HCT116 (cell line): ENCODE data around the gene IL32. TPM values are rescaled to one million over a fixed set of nuclear protein-coding genes. Genes with fewer than 3 reads are reported as not detected.

Source experiments
- ATAC-seq: fragments of 200-7000 bp; cut with Tn5 transposase; 2 replicates; pipeline ENCODE4 v1.9.1; 2020; ENCODE audit warnings: mild to moderate bottlenecking, moderate library complexity
- Bru-seq: library from RNA; stranded (reverse); fragments of 400-500 nt; gene quantifications from one replicate; lab custom pipeline; 2021; lab: Mats Ljungman, UMichigan
- BruChase-seq, 2 experiments: library from RNA; stranded (reverse); fragments of 400-500 nt; gene quantifications; one replicate each; lab custom pipeline; 2021; lab: Mats Ljungman, UMichigan
- BruUV-seq: library from RNA; stranded (reverse); fragments of 400-500 nt; replicated peaks from 2 replicates; lab custom pipeline; 2021; lab: Mats Ljungman, UMichigan
- CTCF ChIA-PET: fragments of 300-600 bp; sonication (Branson Sonifier 250); formaldehyde crosslinking; loops from one replicate; lab custom pipeline; 2021; ENCODE audit warnings: antibody characterized with exemption; lab: Charles Lee
- POLR2A ChIA-PET: fragments of 300-600, 350-600 bp; sonication (Branson Sonifier 250); formaldehyde crosslinking; loops from one replicate; lab custom pipeline; 2021; ENCODE audit warnings: antibody characterized with exemption; lab: Charles Lee
- RAD21 ChIA-PET, 2 experiments: fragments of 300-600 bp; sonication (Branson Sonifier 250); formaldehyde crosslinking; loops; one replicate each; lab custom pipeline; 2023; ENCODE audit warnings: low total read pairs in 2 of 2; ENCODE audit not compliant: uncharacterized antibody in 2 of 2, unreplicated experiment in 2 of 2, low non-redundant PET in 1 of 2; lab: Charles Lee
- DNase-seq: peaks from one replicate; pipeline ENCODE4 v3.0.0-alpha.2; 2010; ENCODE audit warnings: low read depth, low spot score
- H2AFZ ChIP-seq: fragments of 200-600 bp; shearing (Covaris generic), sonication (generic); 2 replicates; pipeline ENCODE4 v1.6.1; 2017; ENCODE audit warnings: low read depth, mixed run types, mixed read lengths, antibody characterized with exemption, low read length; ENCODE audit not compliant: poor library complexity, severe bottlenecking
- H3K27ac ChIP-seq: 2 replicates; pipeline ENCODE4 v1.5.1; 2012; ENCODE audit warnings: low read depth, low read length
- H3K27me3 ChIP-seq: fragments of 200-600 bp; sonication (generic); 2 replicates; pipeline ENCODE4 v1.6.1; 2016; ENCODE audit warnings: mixed run types, low read length, mixed read lengths; ENCODE audit not compliant: insufficient read depth
- H3K36me3 ChIP-seq, 2 experiments: fragments of 200-500 bp in 1 of 2; fragments of 200-600 bp in 1 of 2; sonication (Bioruptor generic) in 1 of 2; sonication (generic) in 1 of 2; 2 replicates each; pipeline versions ENCODE4 v1.5.1 to v1.6.1; 2014 to 2016; ENCODE audit warnings: low read length in 2 of 2, inconsistent platforms in 1 of 2, mixed read lengths in 1 of 2, mixed run types in 1 of 2; ENCODE audit not compliant: insufficient read depth in 2 of 2, control insufficient read depth in 1 of 2
- H3K4me1 ChIP-seq, 2 experiments: fragments of 200-600 bp in 1 of 2; sonication (generic) in 1 of 2; 2 replicates each; pipeline versions ENCODE4 v1.5.1 to v1.6.1; 2012 to 2017; ENCODE audit warnings: low read length in 2 of 2, inconsistent platforms in 1 of 2, mild to moderate bottlenecking in 1 of 2, mixed read lengths in 1 of 2, mixed run types in 1 of 2, moderate library complexity in 1 of 2; ENCODE audit not compliant: insufficient read depth in 2 of 2, control insufficient read depth in 1 of 2
- H3K4me2 ChIP-seq: fragments of 200-600 bp; sonication (generic); 2 replicates; pipeline ENCODE4 v1.6.1; 2017; ENCODE audit warnings: mixed run types, low read length, mixed read lengths
- H3K4me3 ChIP-seq, 2 experiments: fragments of 200-600 bp in 1 of 2; sonication (generic) in 1 of 2; replicated peaks in 1 of 2; 2 replicates each; pipeline ENCODE4 v1.5.1; 2011 to 2016; ENCODE audit warnings: low read length in 2 of 2, control low read depth in 1 of 2, low read depth in 1 of 2, mild to moderate bottlenecking in 1 of 2, mixed read lengths in 1 of 2, mixed run types in 1 of 2
- H3K79me2 ChIP-seq: fragments of 200-600 bp; sonication (generic); 2 replicates; pipeline ENCODE4 v1.6.1; 2017; ENCODE audit warnings: mild to moderate bottlenecking, mixed run types, low read length, moderate library complexity, mixed read lengths; ENCODE audit not compliant: insufficient read depth
- H3K9ac ChIP-seq: fragments of 200-600 bp; sonication (generic); 2 replicates; pipeline ENCODE4 v1.6.1; 2016; ENCODE audit warnings: low read length, mixed read lengths
- H3K9me2 ChIP-seq: fragments of 200-600 bp; sonication (generic), shearing (Covaris generic); 2 replicates; pipeline ENCODE4 v1.6.1; 2017; ENCODE audit warnings: mixed run types, mild to moderate bottlenecking, moderate library complexity; ENCODE audit not compliant: insufficient read depth
- H3K9me3 ChIP-seq, 2 experiments: fragments of 200-500 bp in 1 of 2; fragments of 200-600 bp in 1 of 2; sonication (Bioruptor generic) in 1 of 2; sonication (generic) in 1 of 2; 2 replicates each; pipeline ENCODE4 v1.6.1; 2014 to 2017; ENCODE audit warnings: low read length in 2 of 2, mixed read lengths in 2 of 2, inconsistent platforms in 1 of 2, low read depth in 1 of 2, mild to moderate bottlenecking in 1 of 2, mixed run types in 1 of 2, moderate library complexity in 1 of 2; ENCODE audit not compliant: control insufficient read depth in 1 of 2, insufficient read depth in 1 of 2
- H4K20me1 ChIP-seq: fragments of 200-600 bp; sonication (generic), shearing (Covaris generic); 2 replicates; pipeline ENCODE4 v1.6.1; 2017; ENCODE audit warnings: mixed run types, mild to moderate bottlenecking, moderate library complexity; ENCODE audit not compliant: insufficient read depth
- CEBPB ChIP-seq: IDR thresholded peaks from 2 replicates; pipeline ENCODE4 v1.6.1; 2012; ENCODE audit warnings: low read depth
- ELF1 ChIP-seq: IDR thresholded peaks from 2 replicates; pipeline ENCODE4 v1.6.1; 2012; ENCODE audit warnings: low read depth, borderline replicate concordance
- EZH2phosphoT487 ChIP-seq: fragments of 200-600 bp; IDR thresholded peaks from 2 replicates; pipeline ENCODE4 v1.6.1; 2018; ENCODE audit warnings: antibody characterized with exemption, borderline replicate concordance
- POLR2A ChIP-seq: IDR thresholded peaks from 2 replicates; pipeline ENCODE4 v1.7.0; 2011; ENCODE audit warnings: borderline replicate concordance; ENCODE audit not compliant: insufficient read depth, insufficient read length; ENCODE audit errors: extremely low read depth
- TCF7L2 ChIP-seq: IDR thresholded peaks from 2 replicates; pipeline ENCODE4 v1.7.0; 2011; ENCODE audit warnings: borderline replicate concordance, inconsistent platforms; ENCODE audit not compliant: insufficient read depth, insufficient read length; ENCODE audit errors: extremely low read depth
- ZFX ChIP-seq: fragments of 450-650 bp; IDR thresholded peaks from 2 replicates; pipeline ENCODE4 v1.6.1; 2017
- intact Hi-C: fragments of 100-400 bp; cut with micrococcal nuclease; formaldehyde crosslinking; loops from 2 replicates; pipeline ENCODE4 v1.10.0; 2022
- long read RNA-seq: library from polyadenylated mRNA; unstranded; transcript quantifications from one replicate; pipeline ENCODE4 v2.0.0, GENCODE V29; 2021; ENCODE audit not compliant: unreplicated experiment
- polyA plus RNA-seq: library from polyadenylated mRNA; unstranded; fragments of >200 nt; gene quantifications from 2 replicates; pipeline ENCODE4 v1.2.1, GENCODE V29; 2012; ENCODE audit warnings: missing spikeins
- total RNA-seq: library from RNA; stranded (reverse); gene quantifications from one replicate; pipeline ENCODE4 v1.2.1, GENCODE V29; 2021; ENCODE audit not compliant: unreplicated experiment
- TF ChIP-seq, protein P1 (sequence below), 3 experiments: fragments of 200-600 bp in 1 of 3; sonication (generic) in 1 of 3; IDR thresholded peaks in 2 of 3; conservative IDR thresholded peaks in 1 of 3; 2 replicates each; pipeline ENCODE4 v1.5.1; 2012 to 2017; ENCODE audit warnings: low read depth in 2 of 3, low read length in 2 of 3, antibody characterized with exemption in 1 of 3, borderline replicate concordance in 1 of 3, control low read depth in 1 of 3, mild to moderate bottlenecking in 1 of 3, mixed read lengths in 1 of 3, mixed run types in 1 of 3, moderate library complexity in 1 of 3; ENCODE audit not compliant: insufficient read depth in 1 of 3
- TF ChIP-seq, protein P2 (sequence below): IDR thresholded peaks from 2 replicates; pipeline ENCODE4 v1.6.1; 2012; ENCODE audit warnings: low read depth

Gene IL32, protein sequence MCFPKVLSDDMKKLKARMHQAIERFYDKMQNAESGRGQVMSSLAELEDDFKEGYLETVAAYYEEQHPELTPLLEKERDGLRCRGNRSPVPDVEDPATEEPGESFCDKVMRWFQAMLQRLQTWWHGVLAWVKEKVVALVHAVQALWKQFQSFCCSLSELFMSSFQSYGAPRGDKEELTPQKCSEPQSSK
- total RNA-seq (13.7 TPM), Bru-seq, nascent RNA (percentile 26 among the genes with signal in this experiment), BruChase-seq, experiment 1, labeled RNA remaining after a 6-hour chase (percentile 40 among the genes with signal in this experiment), BruChase-seq, experiment 2, labeled RNA remaining after a 2-hour chase (percentile 32 among the genes with signal in this experiment)
- polyA plus RNA-seq, result 8.7 and 9.9 TPM in 2 replicates
- long read RNA-seq, partial matches to known transcripts, result 0 of 5 reads
- long read RNA-seq, other reads (novel, unspliced or antisense), result 2 of 5 reads

DNA sequence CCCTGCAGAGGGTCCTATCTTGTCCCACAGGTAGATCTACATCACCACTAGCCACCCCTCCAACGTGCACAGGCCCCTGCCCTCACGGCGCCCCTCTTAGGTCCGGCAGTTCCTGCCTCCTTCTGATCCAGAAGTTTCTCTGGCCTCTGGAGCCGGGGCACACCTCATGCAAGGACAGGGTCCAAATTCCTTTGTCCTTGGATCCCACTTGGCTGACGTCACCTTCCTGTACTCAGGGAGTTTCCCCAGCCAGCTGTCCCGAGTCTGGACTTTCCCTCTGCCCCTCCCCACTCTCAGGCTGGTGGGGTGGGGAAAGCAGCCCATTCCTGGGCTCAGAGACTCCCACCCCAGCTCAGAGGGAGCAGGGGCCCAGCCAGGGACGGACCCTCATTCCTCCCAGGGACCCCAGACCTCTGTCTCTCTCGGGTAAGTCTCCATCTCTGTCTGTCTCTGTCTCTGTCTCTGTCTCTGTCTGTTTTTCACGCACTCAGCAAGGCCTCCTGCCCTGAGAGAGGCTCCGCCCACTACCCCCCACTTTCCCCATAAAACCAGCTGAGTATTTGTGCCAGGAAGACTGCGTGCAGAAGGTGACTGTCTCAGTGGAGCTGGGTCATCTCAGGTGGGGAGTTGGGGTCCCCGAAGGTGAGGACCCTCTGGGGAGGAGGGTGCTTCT is at the start of gene IL32:
TSS of gene IL32 (plus strand) at position 572 of the 673 bp plus-strand sequence. CDS start 172 bp downstream, outside the sequence.
- CTCF ChIA-PET, result no interaction called here
- BruUV-seq, result TSS peak; percentile 51

More for the DNA sequence above, at the start of gene IL32:
- H3K27ac ChIP-seq, result no peak within 1 kb of the TSS; the same call in 1 of the 2 replicates
- no peaks in the 10 kb centered on the region for H3K79me2 ChIP-seq
- H4K20me1 ChIP-seq, result no peaks in the 10 kb centered on the region
- peak within 1 kb of the TSS; percentile 17; the same call in 1 of the 2 replicates for H3K9ac ChIP-seq
- no peaks in the 10 kb centered on the region for H3K9me3 ChIP-seq
- RAD21 ChIA-PET, result no interaction called here
- H2AFZ ChIP-seq, result no peak within 1 kb of the TSS
- peak within 1 kb of the TSS; percentile 3; the same call in 1 of the 2 replicates for H3K4me2 ChIP-seq
- POLR2A ChIA-PET, result no interaction called here
- intact Hi-C loops, result no loop called here
- ATAC-seq, result peak; percentile 33; the same call in 1 of the 2 replicates
- no peak for DNase-seq
- TF ChIP-seq, protein P1, sequence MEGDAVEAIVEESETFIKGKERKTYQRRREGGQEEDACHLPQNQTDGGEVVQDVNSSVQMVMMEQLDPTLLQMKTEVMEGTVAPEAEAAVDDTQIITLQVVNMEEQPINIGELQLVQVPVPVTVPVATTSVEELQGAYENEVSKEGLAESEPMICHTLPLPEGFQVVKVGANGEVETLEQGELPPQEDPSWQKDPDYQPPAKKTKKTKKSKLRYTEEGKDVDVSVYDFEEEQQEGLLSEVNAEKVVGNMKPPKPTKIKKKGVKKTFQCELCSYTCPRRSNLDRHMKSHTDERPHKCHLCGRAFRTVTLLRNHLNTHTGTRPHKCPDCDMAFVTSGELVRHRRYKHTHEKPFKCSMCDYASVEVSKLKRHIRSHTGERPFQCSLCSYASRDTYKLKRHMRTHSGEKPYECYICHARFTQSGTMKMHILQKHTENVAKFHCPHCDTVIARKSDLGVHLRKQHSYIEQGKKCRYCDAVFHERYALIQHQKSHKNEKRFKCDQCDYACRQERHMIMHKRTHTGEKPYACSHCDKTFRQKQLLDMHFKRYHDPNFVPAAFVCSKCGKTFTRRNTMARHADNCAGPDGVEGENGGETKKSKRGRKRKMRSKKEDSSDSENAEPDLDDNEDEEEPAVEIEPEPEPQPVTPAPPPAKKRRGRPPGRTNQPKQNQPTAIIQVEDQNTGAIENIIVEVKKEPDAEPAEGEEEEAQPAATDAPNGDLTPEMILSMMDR (IDR thresholded peaks at IDR 0.05 in 2 of 3, conservative IDR thresholded peaks at IDR 0.05 in 1 of 3; ENCODE audit: borderline replicate concordance in 1 of 3, insufficient read depth in 1 of 3, low read depth in 2 of 3, low read length in 2 of 3), result no peak
- TF ChIP-seq CEBPB (no peak), POLR2A (no peak), EZH2phosphoT487 (no peak), ZFX (no peak), ELF1 (no peak), TCF7L2 (no peak)
- TF ChIP-seq, protein P2, sequence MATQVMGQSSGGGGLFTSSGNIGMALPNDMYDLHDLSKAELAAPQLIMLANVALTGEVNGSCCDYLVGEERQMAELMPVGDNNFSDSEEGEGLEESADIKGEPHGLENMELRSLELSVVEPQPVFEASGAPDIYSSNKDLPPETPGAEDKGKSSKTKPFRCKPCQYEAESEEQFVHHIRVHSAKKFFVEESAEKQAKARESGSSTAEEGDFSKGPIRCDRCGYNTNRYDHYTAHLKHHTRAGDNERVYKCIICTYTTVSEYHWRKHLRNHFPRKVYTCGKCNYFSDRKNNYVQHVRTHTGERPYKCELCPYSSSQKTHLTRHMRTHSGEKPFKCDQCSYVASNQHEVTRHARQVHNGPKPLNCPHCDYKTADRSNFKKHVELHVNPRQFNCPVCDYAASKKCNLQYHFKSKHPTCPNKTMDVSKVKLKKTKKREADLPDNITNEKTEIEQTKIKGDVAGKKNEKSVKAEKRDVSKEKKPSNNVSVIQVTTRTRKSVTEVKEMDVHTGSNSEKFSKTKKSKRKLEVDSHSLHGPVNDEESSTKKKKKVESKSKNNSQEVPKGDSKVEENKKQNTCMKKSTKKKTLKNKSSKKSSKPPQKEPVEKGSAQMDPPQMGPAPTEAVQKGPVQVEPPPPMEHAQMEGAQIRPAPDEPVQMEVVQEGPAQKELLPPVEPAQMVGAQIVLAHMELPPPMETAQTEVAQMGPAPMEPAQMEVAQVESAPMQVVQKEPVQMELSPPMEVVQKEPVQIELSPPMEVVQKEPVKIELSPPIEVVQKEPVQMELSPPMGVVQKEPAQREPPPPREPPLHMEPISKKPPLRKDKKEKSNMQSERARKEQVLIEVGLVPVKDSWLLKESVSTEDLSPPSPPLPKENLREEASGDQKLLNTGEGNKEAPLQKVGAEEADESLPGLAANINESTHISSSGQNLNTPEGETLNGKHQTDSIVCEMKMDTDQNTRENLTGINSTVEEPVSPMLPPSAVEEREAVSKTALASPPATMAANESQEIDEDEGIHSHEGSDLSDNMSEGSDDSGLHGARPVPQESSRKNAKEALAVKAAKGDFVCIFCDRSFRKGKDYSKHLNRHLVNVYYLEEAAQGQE, result no peak
- H3K4me3 ChIP-seq, result peak within 1 kb of the TSS; percentile 6 to 18; a peak in 2 of 4 replicates
- H3K36me3 ChIP-seq, result no peaks in the 10 kb centered on the region
- H3K27me3 ChIP-seq, result no peaks in the 10 kb centered on the region
- peaks cover 0 to 16% of the 10 kb centered on the region in 2 experiments; a peak in 1 of 4 replicates for H3K4me1 ChIP-seq
- H3K9me2 ChIP-seq, result no peaks in the 10 kb centered on the region
